ENCODE data around the gene PTPRD.

- peak; percentile 18 to 50 for TF ChIP-seq CTCF (conservative IDR thresholded peaks at IDR 0.05 in 1 of 2, IDR thresholded peaks at IDR 0.05 in 1 of 2; ENCODE audit: extremely low read depth in 1 of 2, insufficient read depth in 1 of 2, low read depth in 1 of 2, low read length in 2 of 2)
- TF ChIP-seq EZH2 (IDR thresholded peaks at IDR 0.05; ENCODE audit: borderline replicate concordance, low read length) = no peak
Observed at GRCh38 chr9:10612641-10613398, at the start of gene PTPRD.
